ENCODE measurements around the gene MAPK7.

The MAPK7 gene

DNA sequence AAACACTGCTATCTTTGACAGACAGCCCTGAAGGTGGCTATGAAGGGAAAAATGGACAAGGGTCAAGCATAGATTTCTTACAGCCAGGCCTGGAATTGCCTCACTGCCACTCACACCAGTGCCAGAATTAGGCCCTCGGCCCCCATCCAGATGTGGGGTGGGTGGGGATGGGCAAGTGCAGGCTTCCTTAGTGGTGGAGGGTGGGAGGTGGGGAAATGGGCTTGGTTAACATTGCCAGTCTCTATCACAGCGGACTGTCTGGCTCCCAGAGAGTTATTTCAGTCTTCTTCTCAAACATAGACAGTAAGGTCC lies 40.6 kb upstream of the MAPK7 start:
- TF ChIP-seq, protein P1, sequence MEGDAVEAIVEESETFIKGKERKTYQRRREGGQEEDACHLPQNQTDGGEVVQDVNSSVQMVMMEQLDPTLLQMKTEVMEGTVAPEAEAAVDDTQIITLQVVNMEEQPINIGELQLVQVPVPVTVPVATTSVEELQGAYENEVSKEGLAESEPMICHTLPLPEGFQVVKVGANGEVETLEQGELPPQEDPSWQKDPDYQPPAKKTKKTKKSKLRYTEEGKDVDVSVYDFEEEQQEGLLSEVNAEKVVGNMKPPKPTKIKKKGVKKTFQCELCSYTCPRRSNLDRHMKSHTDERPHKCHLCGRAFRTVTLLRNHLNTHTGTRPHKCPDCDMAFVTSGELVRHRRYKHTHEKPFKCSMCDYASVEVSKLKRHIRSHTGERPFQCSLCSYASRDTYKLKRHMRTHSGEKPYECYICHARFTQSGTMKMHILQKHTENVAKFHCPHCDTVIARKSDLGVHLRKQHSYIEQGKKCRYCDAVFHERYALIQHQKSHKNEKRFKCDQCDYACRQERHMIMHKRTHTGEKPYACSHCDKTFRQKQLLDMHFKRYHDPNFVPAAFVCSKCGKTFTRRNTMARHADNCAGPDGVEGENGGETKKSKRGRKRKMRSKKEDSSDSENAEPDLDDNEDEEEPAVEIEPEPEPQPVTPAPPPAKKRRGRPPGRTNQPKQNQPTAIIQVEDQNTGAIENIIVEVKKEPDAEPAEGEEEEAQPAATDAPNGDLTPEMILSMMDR (IDR thresholded peaks at IDR 0.05; ENCODE audit: low read depth, low read length) = no peak
- no peak overlapping the region for H3K4me3 ChIP-seq (ENCODE audit: low read depth, low read length)

DNA sequence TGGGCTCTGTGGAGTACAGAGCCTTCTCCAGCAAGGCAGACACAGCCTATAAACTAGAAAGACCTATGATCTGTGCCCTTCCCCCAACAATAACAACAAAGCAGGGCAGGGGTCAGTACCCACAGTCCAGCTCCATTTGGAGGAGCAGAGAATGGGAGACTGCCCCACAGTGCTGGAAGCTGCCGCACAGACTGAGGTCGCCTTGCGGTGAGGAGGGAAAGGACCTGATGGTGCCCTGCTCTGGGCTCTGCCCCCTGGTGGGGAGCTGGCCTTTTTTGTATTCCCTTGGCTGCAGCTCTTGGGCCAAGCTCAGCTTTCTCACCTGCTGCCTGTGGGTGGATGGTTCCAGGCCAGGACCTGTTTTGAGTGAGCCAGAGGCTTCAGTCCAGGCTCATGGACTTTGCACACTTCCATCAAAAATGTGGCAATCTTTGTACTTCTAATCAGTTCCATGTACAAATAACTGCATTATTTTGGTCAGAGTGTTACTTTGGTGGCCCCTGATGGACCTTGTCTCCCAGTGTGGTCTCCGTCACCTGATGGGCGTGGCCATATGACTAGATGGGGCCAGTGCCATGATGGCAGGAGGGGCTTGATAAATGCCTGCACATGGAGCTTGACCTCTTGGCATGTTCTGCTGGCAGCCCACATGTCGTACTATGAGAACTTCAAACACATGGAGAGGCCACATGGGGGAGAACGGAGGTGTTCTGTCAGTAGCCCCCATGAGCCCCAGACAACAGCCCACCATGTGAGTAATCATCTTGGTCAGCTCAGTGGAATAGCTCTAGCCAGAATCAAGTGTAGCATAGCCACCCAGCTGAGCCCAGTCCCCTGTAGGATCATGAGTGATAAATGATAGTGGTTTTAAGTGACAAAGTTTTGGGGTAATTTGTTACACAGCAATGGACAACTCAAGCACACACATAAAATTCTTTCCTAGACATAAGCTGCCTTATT lies 40.0 kb upstream of the MAPK7 start:
- TF ChIP-seq, protein P1 (IDR thresholded peaks at IDR 0.05; ENCODE audit: low read depth, low read length) = peak; percentile 34; the same call in 1 of the 2 replicates
- no peak overlapping the region for H3K4me3 ChIP-seq (ENCODE audit: low read depth, low read length)

DNA sequence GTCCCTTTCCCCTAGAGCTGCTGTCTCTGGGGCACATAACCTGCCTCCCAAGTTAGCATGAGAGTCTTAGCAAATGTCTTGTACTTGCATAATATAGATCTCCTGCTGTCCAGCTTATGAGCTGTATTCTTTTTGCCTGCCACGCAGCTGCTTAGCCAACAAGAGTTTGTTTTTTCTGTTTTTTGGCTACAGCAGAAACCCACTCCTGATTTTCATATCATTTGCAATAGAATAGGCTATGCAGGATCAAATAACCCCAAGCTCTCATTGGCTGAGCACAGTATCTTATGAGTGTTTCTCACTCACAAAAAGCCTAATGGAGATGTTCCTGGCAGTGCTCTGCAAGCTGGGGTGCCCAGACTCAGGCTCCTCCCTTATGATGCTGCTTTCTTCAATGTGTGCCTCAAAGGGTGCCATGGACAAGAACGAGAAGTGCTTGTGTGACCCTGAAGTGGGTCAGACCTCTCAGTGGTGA lies 38.9 kb upstream of the MAPK7 start:
- TF ChIP-seq, protein P1 (IDR thresholded peaks at IDR 0.05; ENCODE audit: low read depth, low read length) = no peak
- H3K4me3 ChIP-seq (ENCODE audit: low read depth, low read length) = no peak overlapping the region

DNA sequence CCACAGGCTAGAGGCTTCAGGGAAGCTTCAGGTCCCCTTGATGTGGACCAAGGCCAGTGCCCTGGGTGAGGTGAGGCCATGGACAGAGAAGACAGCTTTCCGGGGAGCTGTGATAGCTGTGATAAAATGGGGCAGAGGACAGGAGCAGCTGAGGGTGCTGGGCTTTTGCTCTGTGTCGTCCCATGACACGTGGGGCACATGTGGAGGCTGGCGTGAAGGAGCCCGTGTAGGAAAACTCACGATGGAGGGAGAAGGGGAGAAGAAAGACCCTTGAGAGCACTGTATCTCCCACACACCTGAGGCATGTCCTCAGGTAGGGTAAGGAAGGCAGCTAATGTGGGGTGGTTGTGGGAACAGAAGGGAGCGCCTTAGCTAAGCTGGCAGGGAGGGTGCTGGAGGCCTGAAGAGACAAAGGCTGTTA lies 37.1 kb upstream of the MAPK7 start:
- TF ChIP-seq, protein P1 (IDR thresholded peaks at IDR 0.05; ENCODE audit: low read depth, low read length) = no peak
- H3K4me3 ChIP-seq (ENCODE audit: low read depth, low read length) = no peak overlapping the region

DNA sequence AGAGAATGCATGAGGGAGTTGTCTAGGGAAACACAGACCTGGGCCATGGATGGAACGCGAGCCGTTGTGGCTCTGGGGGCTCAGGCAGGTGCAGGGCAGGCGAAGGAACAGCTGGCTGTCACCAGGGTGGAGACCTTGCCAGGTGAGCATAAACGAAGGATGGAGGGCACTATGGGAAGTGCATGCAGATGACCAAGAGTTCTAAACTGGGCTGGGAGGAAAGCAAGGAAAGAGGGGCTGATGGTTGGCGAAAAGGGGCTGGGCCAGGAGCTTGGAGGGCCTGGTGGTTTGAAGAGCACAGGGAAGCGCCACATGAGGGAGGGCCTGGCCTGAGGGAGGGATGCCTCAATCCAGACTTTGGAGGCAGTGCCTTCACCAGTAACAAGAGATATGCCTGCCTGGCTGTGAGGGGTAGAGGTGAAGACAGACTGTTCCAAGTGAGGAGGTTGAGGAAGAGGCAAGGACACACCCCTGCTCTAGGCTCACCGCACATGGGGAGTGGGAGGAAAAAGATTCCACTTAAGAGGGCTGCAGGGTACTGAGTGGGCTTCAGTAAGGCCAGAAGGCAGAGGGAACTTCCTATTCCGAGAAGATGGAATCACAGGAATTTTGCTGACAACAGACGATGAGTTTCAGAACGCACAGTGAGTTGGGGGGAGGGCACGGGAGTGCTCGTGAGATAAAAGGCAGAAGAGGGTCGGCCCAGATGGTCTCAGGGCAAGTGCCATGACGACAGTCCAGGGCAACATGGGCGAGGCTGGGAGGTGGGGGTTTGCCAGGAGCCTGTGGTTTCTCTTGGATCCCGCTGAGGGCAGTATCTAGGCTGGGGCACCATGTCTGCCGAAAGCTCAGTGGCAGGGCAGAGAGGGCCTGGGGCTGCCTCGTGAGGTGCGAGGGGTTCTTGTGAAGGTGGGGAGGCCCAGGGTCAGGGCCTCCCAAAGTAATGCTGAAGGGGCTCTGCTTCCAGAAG lies 36.4 kb upstream of the MAPK7 start:
- TF ChIP-seq, protein P1 (IDR thresholded peaks at IDR 0.05; ENCODE audit: low read depth, low read length) = no peak

DNA sequence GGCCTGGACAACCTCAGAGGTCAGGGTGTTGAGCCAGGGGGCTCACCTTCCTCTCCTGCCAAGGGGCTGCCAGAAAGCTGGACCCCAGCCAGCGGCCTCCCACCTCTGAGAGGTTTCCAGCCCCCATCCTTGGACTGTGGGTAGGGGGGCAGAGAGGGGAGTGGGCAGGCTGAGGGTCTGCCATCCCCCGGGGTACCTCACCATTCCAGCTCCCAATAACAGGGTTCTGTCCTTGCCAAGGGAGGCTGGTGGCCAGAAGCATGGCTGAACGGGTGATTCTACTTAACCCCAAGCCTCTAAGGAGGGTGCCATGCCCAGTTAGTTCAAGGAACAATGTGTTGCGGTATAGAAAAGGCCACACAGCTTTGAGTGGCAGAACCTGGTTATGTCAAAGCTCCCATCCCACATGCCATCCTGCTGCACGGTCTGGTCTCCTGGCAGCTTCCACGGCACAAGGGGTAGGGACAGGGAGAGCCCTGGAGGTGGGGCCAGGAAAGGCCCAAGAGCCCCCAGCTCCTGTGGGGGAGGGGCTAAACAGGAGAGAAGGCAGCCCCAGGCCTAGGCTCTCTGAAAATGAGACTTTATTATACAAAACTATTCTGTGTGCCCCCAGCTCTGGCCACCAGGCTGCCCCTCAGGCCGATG lies 35.6 kb upstream of the MAPK7 start:
- H3K4me3 ChIP-seq (ENCODE audit: low read depth, low read length) = no peak overlapping the region
- TF ChIP-seq, protein P1 (IDR thresholded peaks at IDR 0.05; ENCODE audit: low read depth, low read length) = no peak

More for the DNA sequence above, 36.4 kb upstream of the MAPK7 start:
- no peak overlapping the region for H3K4me3 ChIP-seq (ENCODE audit: low read depth, low read length)

Data from WI38 (cell line).